Activated CD8-positive, alpha-beta memory T cell treated with anti-CD3 and anti-CD28 coated beads, Interleukin-2, amount 10 ng/mL, durations not matched to agents 7 days and 5 days (primary cell): ENCODE data around the gene CCDC148. TPM values are rescaled to one million over a fixed set of nuclear protein-coding genes. Genes with fewer than 3 reads are reported as not detected.
"Not testable (repeated sequence)": the region's sequence is repeated elsewhere in the genome, so short reads cannot be mapped to it uniquely, and the experiment has no call there.

Experiments used
- ATAC-seq: fragments of 150-1000 bp; cut with Tn5 transposase; one replicate; pipeline ENCODE4 v1.10.0; 2021; ENCODE audit warnings: moderate library complexity
- CTCF ChIA-PET: fragments of 350-600 bp; sonication (Branson Sonifier 250); formaldehyde crosslinking; loops from one replicate; lab custom pipeline; 2021; ENCODE audit warnings: antibody characterized with exemption; lab: Charles Lee
- DNase-seq: peaks from one replicate; pipeline ENCODE4 v3.0.0-alpha.2; 2020
- H3K27ac Mint-ChIP-seq: one replicate; pipeline ENCODE4 v1.8.0; 2021; ENCODE audit warnings: mild to moderate bottlenecking, mixed read lengths
- H3K27me3 Mint-ChIP-seq: one replicate; pipeline ENCODE4 v1.8.0; 2021; ENCODE audit warnings: mixed read lengths
- H3K36me3 Mint-ChIP-seq: one replicate; pipeline ENCODE4 v1.8.0; 2021; ENCODE audit warnings: mild to moderate bottlenecking, mixed read lengths
- H3K4me1 Mint-ChIP-seq: one replicate; pipeline ENCODE4 v1.8.0; 2021; ENCODE audit warnings: mixed read lengths
- H3K4me3 Mint-ChIP-seq: one replicate; pipeline ENCODE4 v1.8.0; 2021; ENCODE audit warnings: mild to moderate bottlenecking, moderate library complexity, mixed read lengths
- H3K9me3 Mint-ChIP-seq: one replicate; pipeline ENCODE4 v1.8.0; 2022; ENCODE audit warnings: low read depth, mixed read lengths
- total RNA-seq, 2 experiments: library from RNA; stranded (reverse); gene quantifications; one replicate each; pipeline ENCODE4 v1.2.3, GENCODE V29; 2021

CCDC148 gene
- total RNA-seq, 2 experiments from 2014 or later, result not detected

GRCh38 chr2:158357122-158357521, 99.4 kb downstream of the CCDC148 start:
- H3K27me3 Mint-ChIP-seq, result no peaks in the 10 kb centered on the region
- CTCF ChIA-PET, result no interaction called here

DNA sequence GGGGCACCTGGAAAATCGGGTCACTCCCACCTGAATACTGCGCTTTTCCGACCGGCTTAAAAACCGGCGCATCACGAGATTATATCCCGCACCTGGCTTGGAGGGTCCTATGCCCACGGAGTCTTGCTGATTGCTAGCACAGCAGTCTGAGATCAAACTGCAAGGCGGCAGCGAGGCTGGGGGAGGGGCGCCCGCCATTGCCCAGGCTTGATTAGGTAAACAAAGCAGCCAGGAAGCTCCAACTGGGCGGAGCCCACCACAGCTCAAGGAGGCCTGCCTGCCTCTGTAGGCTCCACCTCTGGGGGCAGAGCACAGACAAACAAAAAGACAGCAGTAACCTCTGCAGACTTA, 105.1 kb downstream of the CCDC148 start:
- not testable (repeated sequence) for ATAC-seq, H3K4me3 Mint-ChIP-seq, H3K27ac Mint-ChIP-seq

More at GRCh38 chr2:158357122-158357521, 99.4 kb downstream of the CCDC148 start:
- Mint-ChIP-seq H3K4me1 (no peaks in the 10 kb centered on the region), H3K4me3 (no peak overlapping the region), H3K9me3 (no peaks in the 10 kb centered on the region), H3K36me3 (no peaks in the 10 kb centered on the region), H3K27ac (no peak overlapping the region)
- DNase-seq, result no peak
- ATAC-seq, result no peak

DNA sequence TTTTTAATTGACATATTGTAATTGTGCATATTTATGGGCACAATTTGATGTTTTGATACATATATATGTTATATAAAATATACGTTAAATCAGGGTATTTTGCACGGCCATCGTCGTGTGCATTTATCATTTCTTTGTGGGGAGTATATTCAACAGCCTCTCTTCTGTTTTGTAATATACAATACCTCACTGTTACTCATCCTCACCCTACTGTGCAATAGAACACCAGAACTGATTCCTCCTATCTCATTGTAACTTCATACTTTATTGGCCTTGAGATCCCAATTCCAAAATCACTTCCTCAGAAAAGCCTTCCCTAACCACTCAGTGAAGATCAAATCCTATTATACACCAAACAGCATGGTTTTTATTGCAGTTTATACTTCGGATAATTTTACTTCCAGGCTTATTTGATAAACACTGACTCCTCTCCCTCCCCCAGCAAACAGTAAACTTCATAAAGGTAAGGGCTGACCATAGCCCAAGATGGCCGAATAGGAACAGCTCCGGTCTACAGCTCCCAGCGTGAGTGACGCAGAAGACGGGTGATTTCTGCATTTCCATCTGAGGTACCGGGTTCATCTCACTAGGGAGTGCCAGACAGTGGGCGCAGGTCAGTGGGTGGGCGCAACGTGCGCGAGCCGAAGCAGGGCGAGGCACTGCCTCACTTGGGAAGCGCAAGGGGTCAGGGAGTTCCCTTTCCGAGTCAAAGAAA, 105.6 kb downstream of the CCDC148 start:
- H3K4me3 Mint-ChIP-seq, H3K9me3 Mint-ChIP-seq, CTCF ChIA-PET, ATAC-seq, DNase-seq, H3K36me3 Mint-ChIP-seq, H3K27ac Mint-ChIP-seq, H3K27me3 Mint-ChIP-seq, H3K4me1 Mint-ChIP-seq: not testable (repeated sequence)

More for the DNA sequence above, 105.1 kb downstream of the CCDC148 start:
- H3K27me3 Mint-ChIP-seq, DNase-seq, H3K36me3 Mint-ChIP-seq, H3K9me3 Mint-ChIP-seq, H3K4me1 Mint-ChIP-seq, CTCF ChIA-PET: not testable (repeated sequence)

- Mint-ChIP-seq H3K36me3 (no peaks in the 10 kb centered on the region), H3K27me3 (peaks cover 2% of the 10 kb centered on the region), H3K27ac (no peak overlapping the region), H3K4me3 (no peak overlapping the region), H3K4me1 (no peaks in the 10 kb centered on the region), H3K9me3 (no peaks in the 10 kb centered on the region)
- CTCF ChIA-PET, result no interaction called here
- DNase-seq, result no peak
- ATAC-seq, result no peak
These were observed 110.5 kb downstream of the CCDC148 start for GRCh38 chr2:158346032-158346431.

- Mint-ChIP-seq H3K4me1 (no peaks in the 10 kb centered on the region), H3K36me3 (no peaks in the 10 kb centered on the region), H3K9me3 (no peaks in the 10 kb centered on the region), H3K4me3 (no peak overlapping the region), H3K27me3 (peaks cover 4% of the 10 kb centered on the region), H3K27ac (no peak overlapping the region)
- ATAC-seq (no peak), DNase-seq (no peak)
- CTCF ChIA-PET, result no interaction called here
These were observed 117.0 kb downstream of the CCDC148 start for GRCh38 chr2:158339513-158339912.

DNA sequence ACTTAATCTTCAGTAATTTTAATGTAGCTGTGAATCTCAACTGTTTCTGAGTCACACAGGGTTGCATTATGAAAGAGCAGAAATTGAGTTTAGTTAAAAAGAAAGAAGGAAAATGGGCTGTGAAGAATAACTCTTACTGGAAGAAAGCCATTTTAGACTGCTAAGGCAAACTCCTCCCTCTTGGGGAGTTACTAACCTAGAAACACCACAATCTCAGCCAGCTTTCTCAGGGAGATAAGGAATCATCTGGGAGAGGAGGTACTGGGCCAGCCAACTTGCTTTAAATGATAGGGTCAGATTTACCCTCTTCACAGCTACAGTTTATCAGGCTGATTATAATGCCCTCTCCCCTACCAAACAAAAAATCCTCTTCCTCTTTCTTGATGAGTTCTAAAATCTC, 119.5 kb downstream of the CCDC148 start:
- H3K9me3 Mint-ChIP-seq, result no peaks in the 10 kb centered on the region
- DNase-seq (no peak), ATAC-seq (no peak)
- CTCF ChIA-PET, result no interaction called here
- H3K4me1 Mint-ChIP-seq, result no peaks in the 10 kb centered on the region
- H3K4me3 Mint-ChIP-seq, result no peak overlapping the region
- no peaks in the 10 kb centered on the region for H3K36me3 Mint-ChIP-seq
- peaks cover 4% of the 10 kb centered on the region for H3K27me3 Mint-ChIP-seq
- H3K27ac Mint-ChIP-seq, result no peak overlapping the region

DNA sequence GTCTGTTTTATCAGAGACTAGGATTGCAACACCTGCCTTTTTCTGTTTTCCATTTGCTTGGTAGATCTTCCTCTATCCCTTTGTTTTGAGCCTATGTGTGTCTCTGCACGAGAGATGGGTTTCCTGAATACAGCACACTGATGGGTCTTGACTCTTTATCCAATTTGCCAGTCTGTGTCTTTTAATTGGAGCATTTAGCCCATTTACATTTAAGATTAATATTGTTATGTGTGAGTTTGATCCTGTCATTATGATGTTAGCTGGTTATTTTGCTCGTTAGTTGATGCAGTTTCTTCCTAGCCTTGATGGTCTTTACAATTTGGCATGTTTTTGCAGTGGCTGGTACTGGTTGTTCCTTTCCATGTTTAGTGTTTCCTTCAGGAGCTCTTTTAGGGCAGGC, 124.8 kb downstream of the CCDC148 start:
- H3K9me3 Mint-ChIP-seq, DNase-seq, H3K27me3 Mint-ChIP-seq, CTCF ChIA-PET, ATAC-seq, H3K36me3 Mint-ChIP-seq, H3K27ac Mint-ChIP-seq, H3K4me3 Mint-ChIP-seq, H3K4me1 Mint-ChIP-seq: not testable (repeated sequence)

GRCh38 chr2:158325782-158326340, 130.7 kb downstream of the CCDC148 start:
- CTCF ChIA-PET, result no interaction called here
- H3K36me3 Mint-ChIP-seq, result no peaks in the 10 kb centered on the region
- ATAC-seq, result no peak
- H3K27me3 Mint-ChIP-seq, result no peaks in the 10 kb centered on the region
- H3K4me1 Mint-ChIP-seq, result no peaks in the 10 kb centered on the region
- no peaks in the 10 kb centered on the region for H3K9me3 Mint-ChIP-seq
- no peak for DNase-seq
- H3K4me3 Mint-ChIP-seq, result no peak overlapping the region
- no peak overlapping the region for H3K27ac Mint-ChIP-seq

DNA sequence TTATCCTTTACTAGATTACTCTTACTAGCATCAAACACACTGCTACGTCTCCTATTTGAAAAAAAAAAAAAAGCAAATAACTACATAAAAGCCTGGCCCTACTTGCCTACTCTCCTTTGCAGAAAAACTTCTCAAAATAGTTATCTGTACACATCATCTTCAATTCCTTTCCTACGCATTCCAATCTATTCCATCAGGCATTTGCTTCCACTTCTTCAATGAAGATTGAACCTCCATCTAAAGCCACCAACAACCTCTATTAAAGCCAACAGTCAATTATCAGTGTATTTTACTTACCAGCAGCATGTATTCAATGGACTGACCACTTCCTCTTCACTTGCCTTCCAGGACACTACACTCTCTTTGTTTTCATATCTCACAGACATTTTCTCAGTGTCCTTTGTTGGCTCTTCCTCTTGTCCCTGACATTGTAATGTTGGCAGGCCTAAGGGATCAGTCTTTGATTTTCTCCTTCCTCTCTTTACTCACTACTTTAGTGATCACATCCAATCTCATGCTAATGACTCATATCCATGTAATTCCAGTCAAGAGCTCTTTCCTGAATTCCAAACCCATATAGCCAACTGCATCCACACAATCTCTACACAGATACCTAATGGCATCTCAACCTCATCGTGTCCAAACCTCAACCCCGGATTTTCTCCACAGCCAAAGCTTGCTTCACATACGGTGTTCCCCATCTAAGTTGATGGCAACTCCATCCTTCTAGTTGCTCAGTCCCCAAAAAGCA, 131.3 kb downstream of the CCDC148 start:
- no peaks in the 10 kb centered on the region for H3K36me3 Mint-ChIP-seq

GRCh38 chr2:158323381-158323780, 133.2 kb downstream of the CCDC148 start:
- CTCF ChIA-PET, result interaction anchor here (0.7 kb wide), 1 partner anchor 93 kb away, joined by 3 read pairs; no protein-coding TSS in a partner anchor
- no peaks in the 10 kb centered on the region for H3K36me3 Mint-ChIP-seq
- H3K4me3 Mint-ChIP-seq, result no peak overlapping the region
- no peaks in the 10 kb centered on the region for H3K9me3 Mint-ChIP-seq
- H3K27me3 Mint-ChIP-seq, result no peaks in the 10 kb centered on the region
- no peak overlapping the region for H3K27ac Mint-ChIP-seq
- ATAC-seq, result no peak
- no peaks in the 10 kb centered on the region for H3K4me1 Mint-ChIP-seq
- no peak for DNase-seq

More for the DNA sequence above, 131.3 kb downstream of the CCDC148 start:
- no peak overlapping the region for H3K27ac Mint-ChIP-seq
- no peaks in the 10 kb centered on the region for H3K27me3 Mint-ChIP-seq
- DNase-seq (no peak), ATAC-seq (no peak)
- H3K4me1 Mint-ChIP-seq, result no peaks in the 10 kb centered on the region
- H3K4me3 Mint-ChIP-seq, result no peak overlapping the region
- CTCF ChIA-PET, result no interaction called here
- no peaks in the 10 kb centered on the region for H3K9me3 Mint-ChIP-seq

GRCh38 chr2:158321264-158321663, 135.3 kb downstream of the CCDC148 start:
- no peaks in the 10 kb centered on the region for H3K27me3 Mint-ChIP-seq
- no peak for DNase-seq
- no peak for ATAC-seq
- H3K36me3 Mint-ChIP-seq, result no peaks in the 10 kb centered on the region
- H3K9me3 Mint-ChIP-seq, result no peaks in the 10 kb centered on the region
- no peak overlapping the region for H3K4me3 Mint-ChIP-seq
- no peak overlapping the region for H3K27ac Mint-ChIP-seq
- no peaks in the 10 kb centered on the region for H3K4me1 Mint-ChIP-seq
- CTCF ChIA-PET, result no interaction called here

GRCh38 chr2:158319269-158319668, 137.3 kb downstream of the CCDC148 start:
- Mint-ChIP-seq H3K27me3 (peaks cover 10% of the 10 kb centered on the region), H3K36me3 (no peaks in the 10 kb centered on the region), H3K27ac (no peak overlapping the region), H3K9me3 (no peaks in the 10 kb centered on the region), H3K4me1 (no peaks in the 10 kb centered on the region), H3K4me3 (no peak overlapping the region)
- no peak for ATAC-seq
- no peak for DNase-seq
- CTCF ChIA-PET, result no interaction called here

DNA sequence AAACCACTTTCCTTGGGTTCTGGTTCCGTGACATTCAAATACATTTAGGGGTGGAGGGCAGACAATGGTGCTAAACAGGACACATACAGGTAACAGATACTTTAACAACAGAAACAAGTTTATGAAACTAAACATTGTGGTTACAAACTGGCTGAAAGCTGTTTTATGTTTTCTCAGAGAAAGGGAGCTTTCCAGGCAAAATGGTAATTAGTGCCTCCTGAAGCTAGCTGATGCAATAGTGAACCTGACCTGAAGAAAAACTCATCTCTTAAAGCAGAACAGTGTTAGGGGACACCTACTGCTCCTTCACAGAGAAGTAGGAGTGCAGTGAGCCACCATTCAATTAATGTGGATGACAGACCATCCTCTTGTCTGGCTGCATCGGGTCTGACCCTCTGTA, 138.9 kb downstream of the CCDC148 start:
- H3K9me3 Mint-ChIP-seq, result no peaks in the 10 kb centered on the region
- ATAC-seq (no peak), DNase-seq (no peak)
- H3K27me3 Mint-ChIP-seq, result peaks cover 10% of the 10 kb centered on the region
- H3K4me3 Mint-ChIP-seq, result no peak overlapping the region
- no peaks in the 10 kb centered on the region for H3K4me1 Mint-ChIP-seq
- no peaks in the 10 kb centered on the region for H3K36me3 Mint-ChIP-seq
- CTCF ChIA-PET, result no interaction called here
- H3K27ac Mint-ChIP-seq, result no peak overlapping the region
